GM18526 (cell line): ENCODE data around the gene C16orf89.

Experiments used
- POLR2A ChIP-seq: IDR thresholded peaks from 3 replicates; pipeline ENCODE4 v1.6.1; 2011; ENCODE audit not compliant: insufficient read length; ENCODE audit errors: extremely low read depth

The C16orf89 gene

GRCh38 chr16:5020551-5020950 is 45.2 kb downstream of the C16orf89 start:
- no peak for TF ChIP-seq POLR2A

GRCh38 chr16:5019775-5020174 is 46.0 kb downstream of the C16orf89 start:
- TF ChIP-seq POLR2A, result no peak

GRCh38 chr16:5018793-5019192 is 47.0 kb downstream of the C16orf89 start:
- TF ChIP-seq POLR2A, result no peak

GRCh38 chr16:5017678-5017969 is 48.1 kb downstream of the C16orf89 start:
- no peak for TF ChIP-seq POLR2A

DNA sequence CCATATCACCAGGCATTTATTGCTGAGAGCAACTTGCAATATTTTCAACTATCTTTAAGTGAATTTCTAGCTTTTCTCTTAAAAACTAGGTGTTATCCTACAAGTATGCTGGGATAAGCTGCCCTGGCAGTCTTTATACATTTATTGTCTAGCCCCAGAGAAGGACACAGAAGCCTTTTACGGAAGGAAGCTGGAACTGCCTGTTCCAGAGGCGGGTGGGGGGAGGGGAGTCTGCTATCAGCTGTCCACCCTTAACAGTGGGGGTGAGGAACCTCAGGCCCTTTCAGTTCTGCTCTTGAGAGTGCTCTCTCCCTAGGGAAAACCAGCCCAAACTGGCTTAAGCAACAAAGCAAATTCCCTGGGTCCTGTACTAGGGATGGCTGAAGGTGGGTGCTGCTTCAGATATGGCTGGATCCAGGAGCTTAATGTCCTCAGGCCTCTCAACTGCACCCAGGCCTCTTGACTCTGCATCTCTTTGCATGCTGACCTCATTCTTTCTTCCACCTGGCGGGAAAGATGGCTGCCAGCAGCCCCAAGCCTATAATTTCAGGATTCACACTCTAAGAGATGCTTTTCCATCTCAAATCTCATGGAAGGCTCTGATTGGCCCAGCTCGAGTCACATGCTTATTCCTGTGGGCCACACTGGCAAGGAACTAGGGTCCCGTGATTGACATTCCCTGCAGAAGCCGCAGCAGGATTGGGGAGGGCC is 48.6 kb downstream of the C16orf89 start:
- TF ChIP-seq POLR2A, result no peak

GRCh38 chr16:5015887-5016286 is 49.9 kb downstream of the C16orf89 start:
- TF ChIP-seq POLR2A, result no peak

DNA sequence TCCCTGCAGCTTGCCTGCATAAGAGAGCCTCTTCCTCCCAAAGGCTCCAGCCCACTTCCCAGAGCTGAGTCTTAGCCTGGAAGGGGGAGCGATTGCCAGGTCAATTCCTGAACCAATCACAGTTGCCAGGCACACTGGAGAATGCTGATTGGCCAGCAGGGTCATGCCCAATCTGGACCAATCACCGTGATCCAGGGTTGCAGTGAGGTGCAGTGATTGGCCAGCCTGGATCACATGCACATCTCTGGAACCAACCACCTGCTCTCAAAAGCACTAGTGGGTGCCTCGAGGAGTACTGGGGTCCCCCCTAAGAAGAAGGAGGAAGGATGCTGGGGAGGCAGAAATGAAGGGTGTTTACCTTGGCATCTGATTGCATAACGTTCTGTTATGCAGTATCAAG is 50.4 kb downstream of the C16orf89 start:
- no peak for TF ChIP-seq POLR2A

DNA sequence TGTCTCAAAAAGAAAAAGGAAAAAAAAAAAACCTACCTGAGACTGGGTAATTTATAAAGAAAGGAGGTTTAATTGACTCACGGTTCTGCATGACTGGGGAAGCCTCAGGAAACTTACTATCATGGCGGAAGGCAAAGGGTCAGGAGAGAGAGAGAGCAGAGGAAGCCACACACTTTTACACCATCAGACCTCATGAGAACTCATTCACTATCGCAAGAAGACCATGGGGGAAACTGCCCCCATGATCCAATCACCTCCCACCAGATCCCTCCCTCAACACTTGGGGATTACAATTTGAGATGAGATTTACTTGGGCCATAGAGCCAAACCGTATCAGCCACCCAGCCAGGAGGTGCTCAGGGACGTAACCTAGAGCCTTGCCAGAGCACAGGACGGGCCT is 52.9 kb downstream of the C16orf89 start:
- TF ChIP-seq POLR2A, result no peak

DNA sequence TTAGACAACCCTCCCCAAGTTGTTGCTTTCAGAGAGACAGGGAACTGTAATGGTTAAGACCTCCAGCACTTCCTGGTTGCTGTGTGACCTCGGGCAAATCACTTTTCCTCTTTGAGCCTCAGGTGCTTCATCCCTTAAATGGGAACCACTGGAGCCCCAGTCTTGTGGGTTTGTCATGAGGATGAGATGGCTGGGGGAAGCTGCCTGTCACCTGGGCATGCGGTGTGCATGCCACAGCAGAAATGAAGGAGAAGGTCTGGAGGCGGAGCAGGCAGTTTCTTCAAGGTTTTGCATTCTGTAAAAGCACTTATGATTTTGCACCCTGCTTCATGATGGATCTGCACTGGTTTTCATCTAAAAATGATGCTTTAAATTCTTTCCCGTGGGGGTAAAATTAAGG is 54.1 kb downstream of the C16orf89 start:
- TF ChIP-seq POLR2A, result no peak

- no peak for TF ChIP-seq POLR2A
Measured at GRCh38 chr16:5010576-5011329, 55.0 kb downstream of the C16orf89 start.

DNA sequence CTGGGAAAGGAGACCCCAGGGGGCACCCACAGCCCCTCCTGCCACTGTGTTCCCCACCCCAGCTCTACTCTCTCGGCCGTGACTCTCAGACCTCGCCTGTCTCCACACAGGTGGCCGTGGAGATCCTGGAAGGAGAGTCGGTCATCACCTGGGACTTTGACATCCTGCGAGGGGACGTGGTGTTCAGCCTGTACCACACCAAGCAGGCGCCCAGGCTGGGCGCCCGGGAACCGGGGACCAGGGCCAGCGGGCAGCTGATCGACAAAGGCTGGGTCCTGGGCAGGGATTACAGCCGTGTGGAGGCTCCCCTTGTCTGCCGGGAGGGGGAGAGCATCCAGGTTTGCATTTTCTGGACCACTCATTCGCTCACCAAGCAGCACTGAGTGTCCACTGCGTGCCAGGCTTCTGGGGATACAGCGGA is 57.4 kb downstream of the C16orf89 start:
- no peak for TF ChIP-seq POLR2A

DNA sequence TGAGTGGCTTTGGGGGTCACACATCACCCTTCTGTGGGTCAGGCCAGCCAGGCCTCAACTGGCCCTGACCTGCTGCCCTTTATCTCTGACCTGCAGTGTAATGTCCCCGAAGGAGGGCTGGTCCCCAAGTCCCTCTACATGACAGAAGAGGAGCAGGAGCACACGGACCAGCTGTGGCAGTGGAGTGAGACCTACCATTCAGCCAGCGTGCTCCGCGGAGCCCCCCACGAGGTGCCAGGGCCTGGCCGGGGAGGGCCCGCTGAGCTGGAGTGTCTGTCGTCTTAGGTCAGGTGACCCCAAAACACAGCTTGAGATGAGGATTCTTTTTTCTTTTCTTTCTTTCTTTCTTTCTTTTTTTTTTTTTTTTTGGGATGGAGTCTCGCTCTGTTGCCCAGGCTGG is 58.5 kb downstream of the C16orf89 start:
- TF ChIP-seq POLR2A, result no peak

- no peak for TF ChIP-seq POLR2A
Measured at GRCh38 chr16:5006348-5007193, 59.2 kb downstream of the C16orf89 start.

- TF ChIP-seq POLR2A, result no peak
Measured at GRCh38 chr16:5005916-5006315, 59.8 kb downstream of the C16orf89 start.

DNA sequence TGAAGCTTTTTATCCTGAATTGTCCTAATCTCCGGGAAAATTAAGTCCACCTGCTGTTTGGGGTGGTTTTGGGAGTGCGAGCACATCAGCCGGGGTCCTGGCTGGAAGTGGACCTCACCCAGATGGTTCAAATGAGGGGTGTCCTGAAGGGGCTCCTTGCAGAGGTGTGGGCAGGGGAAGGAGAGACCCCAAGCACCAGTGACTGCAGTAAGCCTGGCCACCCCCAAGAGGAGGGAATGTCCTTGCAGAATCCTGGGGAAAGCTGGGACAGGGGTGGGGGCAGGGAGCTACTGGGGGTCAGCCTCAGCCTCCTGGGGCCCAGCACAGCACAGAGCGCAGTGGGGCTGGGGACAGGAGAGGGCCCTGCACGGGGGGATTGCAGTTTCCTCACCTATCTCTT is 61.4 kb downstream of the C16orf89 start:
- no peak for TF ChIP-seq POLR2A

DNA sequence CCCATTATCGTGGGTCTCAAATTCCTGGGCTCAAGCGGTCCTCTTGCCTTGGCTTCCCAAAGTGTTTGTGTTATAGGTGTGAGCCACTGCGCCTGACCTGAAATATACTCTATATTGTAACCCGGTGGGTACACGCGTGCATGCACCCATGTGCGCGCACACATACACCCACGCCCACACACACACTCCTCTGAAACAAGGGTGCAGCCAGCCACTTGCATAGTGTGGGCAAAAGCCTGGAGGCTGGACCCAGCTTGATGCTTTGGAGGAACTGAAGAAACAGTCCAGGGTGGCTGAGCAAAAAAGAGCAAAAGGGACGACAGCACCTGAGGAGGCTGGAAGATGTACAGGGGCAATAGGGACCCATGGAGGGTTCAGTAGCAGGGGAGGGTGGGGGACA is 61.9 kb downstream of the C16orf89 start:
- TF ChIP-seq POLR2A, result no peak

DNA sequence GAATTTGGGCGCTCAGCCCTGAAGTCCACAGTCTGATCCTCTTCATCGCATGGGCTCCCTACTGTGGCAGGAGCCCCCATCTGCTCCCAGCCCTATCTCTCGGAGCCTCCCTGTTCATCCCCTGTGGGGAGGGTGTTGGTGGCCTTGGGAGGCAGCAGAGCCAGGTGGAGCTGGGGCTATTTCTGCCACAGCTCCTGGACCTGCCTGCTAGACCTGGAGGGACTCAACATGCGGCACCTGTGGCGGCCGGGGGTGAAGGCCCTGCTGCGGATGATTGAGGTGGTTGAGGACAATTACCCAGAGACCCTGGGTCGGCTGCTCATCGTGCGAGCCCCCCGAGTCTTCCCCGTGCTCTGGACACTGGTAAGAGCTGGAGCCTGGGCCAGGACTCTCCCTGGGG is 62.5 kb downstream of the C16orf89 start:
- no peak for TF ChIP-seq POLR2A

- no peak for TF ChIP-seq POLR2A
Measured at GRCh38 chr16:5002699-5003143, 63.0 kb downstream of the C16orf89 start.
